Sciatic nerve (tissue), 2 donors: Measurements from ENCODE around the gene C6orf132. TPM values are rescaled to one million over a fixed set of nuclear protein-coding genes. Genes with fewer than 3 reads are reported as not detected.
"Not testable (repeated sequence)": the region's sequence is repeated elsewhere in the genome, so short reads cannot be mapped to it uniquely, and the experiment has no call there.

Experiments used
- ATAC-seq: fragments of 200-7000 bp; cut with Tn5 transposase; one replicate; pipeline ENCODE4 v1.9.1; 2020; ENCODE audit warnings: mild to moderate bottlenecking, moderate library complexity
- DNase-seq: peaks from one replicate; pipeline ENCODE4 v3.0.0-alpha.2; 2020; ENCODE audit warnings: low spot score
- intact Hi-C: fragments of 100-400 bp; cut with DNase I; formaldehyde crosslinking; loops from one replicate; pipeline ENCODE4 v1.14.2; 2022
- total RNA-seq: library from RNA; stranded (reverse); fragmentation: NEBNext Ultra II Directional; extraction: Animal tissue kit (Norgen Biotek cat#: 25700); gene quantifications from one replicate; pipeline ENCODE4 v1.2.1, GENCODE V29; 2021
- donor health status: DM: no; HTN: no; CAD: no.
- donor health status: DM: no; HTN: no; CAD: no.

C6orf132 gene
- 2.6 TPM for total RNA-seq

- intact Hi-C loops: no loop called here
- ATAC-seq (peak; percentile 59), DNase-seq (no peak)
Measured at GRCh38 chr6:42142118-42142835, at the start of gene C6orf132. Gene C6orf132, minus strand, starts transcription at chr6:42142620. Its CDS starts 176 bp downstream, at chr6:42142444.

GRCh38 chr6:42190554-42191183, 48.2 kb upstream of the C6orf132 start:
- DNase-seq (no peak), ATAC-seq (no peak)
- intact Hi-C loops: no loop called here

DNA sequence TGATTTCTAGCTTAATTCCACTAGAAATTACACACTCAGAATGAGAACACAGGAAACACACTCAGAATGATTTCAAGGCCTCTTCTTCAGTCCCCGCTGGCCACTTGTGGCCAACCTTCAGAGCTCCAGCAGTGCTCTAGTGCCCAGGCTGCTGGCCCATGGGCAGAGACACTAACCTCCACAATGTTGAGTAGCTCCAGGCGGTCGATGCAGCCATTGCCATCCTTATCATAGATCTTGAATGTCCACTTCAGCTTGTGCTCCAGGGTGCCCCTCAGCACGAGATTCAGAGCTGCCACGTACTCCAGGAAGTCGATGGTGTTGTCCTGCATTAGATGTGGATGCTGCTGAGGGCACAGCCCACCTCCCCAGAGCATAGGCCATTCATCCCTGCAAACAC, 46.0 kb upstream of the C6orf132 start:
- DNase-seq: no peak
- intact Hi-C loops: no loop called here
- ATAC-seq: no peak

DNA sequence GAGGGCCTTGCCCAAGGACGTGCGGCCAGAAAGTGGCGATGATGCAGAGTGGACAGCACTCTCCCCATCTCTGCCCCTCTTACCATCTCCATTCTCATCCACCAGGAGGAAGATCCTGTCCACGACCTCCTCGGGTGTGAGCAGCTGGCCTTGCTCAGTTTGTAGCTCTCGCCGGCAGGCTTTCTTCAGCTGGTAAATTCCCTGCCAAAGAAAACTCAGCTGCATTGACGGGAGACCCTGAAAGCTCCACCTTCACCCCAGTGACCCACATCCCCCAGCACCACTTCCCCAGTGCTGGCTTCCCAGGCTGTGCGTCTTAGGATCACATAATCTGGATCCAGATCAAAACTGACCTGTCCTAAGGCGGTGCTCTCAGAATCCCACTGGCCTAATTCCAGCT, 43.2 kb upstream of the C6orf132 start:
- ATAC-seq (no peak), DNase-seq (no peak)
- intact Hi-C loops: no loop called here

DNA sequence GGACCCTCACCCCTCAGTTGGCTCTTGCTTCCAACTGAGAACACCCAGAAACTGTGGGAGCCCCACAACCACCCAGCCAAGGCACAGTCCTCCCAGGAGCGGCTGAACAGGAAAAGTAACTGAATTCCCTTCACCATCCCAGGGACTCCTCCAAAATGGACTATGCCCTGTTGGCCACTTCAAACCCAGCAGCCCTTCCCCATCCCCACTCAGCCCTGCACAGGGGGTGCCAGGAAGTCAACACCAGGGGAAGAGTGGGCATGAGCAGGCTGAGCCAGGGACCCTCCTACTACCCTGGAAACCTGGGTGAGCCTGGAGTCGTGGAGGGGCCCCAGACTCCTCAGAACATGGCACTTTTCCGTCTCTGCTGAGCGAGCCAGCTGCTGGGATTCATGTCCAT, 42.1 kb upstream of the C6orf132 start:
- DNase-seq (no peak), ATAC-seq (no peak)
- intact Hi-C loops: no loop called here

DNA sequence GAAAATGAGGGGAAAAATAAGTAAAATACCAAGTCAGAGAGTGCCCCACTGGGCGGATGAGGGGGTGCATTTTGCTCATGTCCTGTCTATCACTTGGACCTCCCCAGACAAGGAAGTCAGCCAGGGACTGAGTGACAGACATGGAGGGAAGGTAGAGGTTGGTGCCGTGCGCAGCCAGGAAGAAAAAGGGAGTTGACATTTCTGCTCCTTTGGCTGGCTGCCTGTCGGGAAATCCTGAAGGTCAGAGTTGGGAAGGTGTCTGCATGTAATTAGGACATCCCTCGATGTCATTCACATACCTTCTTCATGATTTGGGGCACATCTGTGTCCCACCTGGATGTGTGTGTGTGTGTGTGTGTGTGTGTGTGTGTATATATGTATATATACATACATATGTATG, 39.7 kb upstream of the C6orf132 start:
- DNase-seq (no peak), ATAC-seq (no peak)
- intact Hi-C loops: no loop called here

DNA sequence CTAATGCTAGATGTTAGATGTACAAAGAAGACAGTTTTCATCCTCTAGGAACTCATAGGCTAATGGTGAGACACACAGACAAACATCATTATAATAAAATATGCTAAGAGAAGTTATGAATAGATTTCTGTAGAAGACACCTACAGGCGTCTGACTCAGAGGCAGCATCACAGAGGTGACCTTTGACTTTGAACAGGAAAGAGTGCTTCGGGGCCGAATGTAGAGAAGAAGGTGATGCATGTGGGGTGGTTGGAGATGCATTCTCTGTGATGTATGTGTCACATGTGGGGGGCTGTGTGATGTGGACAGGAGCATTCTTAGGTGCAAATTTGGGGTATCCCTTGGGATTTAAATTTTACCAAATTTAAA, 37.5 kb upstream of the C6orf132 start:
- ATAC-seq (no peak), DNase-seq (no peak)
- intact Hi-C loops: no loop called here

DNA sequence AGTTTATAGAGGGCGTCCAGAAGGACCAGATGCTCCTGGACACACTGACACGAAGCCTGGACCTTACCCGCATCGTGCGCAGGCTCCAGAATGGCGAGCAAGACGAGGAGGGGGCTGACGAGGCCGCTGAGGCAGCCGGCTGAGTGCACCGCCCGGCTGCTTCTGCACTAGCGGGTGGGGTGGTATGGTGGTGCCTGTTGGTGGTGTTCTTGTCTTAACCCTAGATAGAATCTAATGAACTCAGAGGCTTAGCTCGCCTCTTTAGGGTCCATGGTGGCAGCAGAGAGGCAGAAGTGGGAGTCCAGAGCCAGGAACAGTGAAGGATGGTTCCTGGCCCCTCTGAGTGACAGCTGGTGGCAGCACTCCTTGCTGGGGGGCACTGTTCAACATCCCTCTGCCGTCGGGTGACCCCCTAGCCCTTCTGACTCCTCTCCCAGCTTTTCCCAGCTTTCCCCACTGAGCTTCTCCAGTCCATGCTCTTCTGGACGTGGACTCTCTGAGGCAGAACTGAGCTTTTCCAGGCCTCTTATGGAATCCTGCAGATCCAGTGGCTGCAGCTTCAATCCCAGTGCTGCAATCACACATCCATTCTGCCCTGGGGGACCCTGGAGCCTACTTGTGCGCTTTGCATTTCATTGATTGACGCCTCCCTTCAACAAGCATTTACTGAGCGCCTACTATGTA, 37.0 kb upstream of the C6orf132 start:
- intact Hi-C loops: no loop called here
- ATAC-seq: no peak

GRCh38 chr6:42177514-42178364, 35.3 kb upstream of the C6orf132 start:
- intact Hi-C loops: no loop called here
- DNase-seq: no peak
- no peak for ATAC-seq

More for the DNA sequence above, 37.0 kb upstream of the C6orf132 start:
- DNase-seq: no peak

- intact Hi-C loops: no loop called here
- ATAC-seq (no peak), DNase-seq (no peak)
Measured at GRCh38 chr6:42176981-42177380, 34.6 kb upstream of the C6orf132 start.

DNA sequence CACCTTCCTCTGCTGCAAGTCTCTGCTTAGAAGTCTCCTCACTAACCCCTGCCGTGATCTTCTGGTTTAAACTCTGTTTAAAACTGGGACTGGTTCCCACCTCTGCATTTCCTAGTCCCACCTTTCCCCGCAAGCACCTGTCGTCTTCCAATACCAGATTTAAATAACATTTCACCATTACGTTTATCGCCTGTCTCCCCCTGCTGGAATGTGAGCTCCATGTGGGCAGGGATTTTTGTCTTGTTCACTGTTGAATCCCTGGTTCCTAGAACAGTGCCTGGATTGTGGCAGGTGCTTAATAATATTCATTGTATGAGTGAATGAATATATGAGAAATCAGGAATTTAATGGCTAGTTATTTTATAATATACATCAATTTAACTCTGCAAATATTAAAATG, 33.4 kb upstream of the C6orf132 start:
- ATAC-seq: no peak
- intact Hi-C loops: no loop called here
- DNase-seq: no peak

GRCh38 chr6:42173101-42173500, 30.7 kb upstream of the C6orf132 start, which contains the start of gene GUCA1A:
Gene GUCA1A, plus strand, starts transcription at chr6:42173364. Its CDS starts 250 bp downstream, at chr6:42173614.
- ATAC-seq (no peak), DNase-seq (no peak)
- intact Hi-C loops: no loop called here

- DNase-seq: no peak
- ATAC-seq: no peak
- intact Hi-C loops: no loop called here
Measured at GRCh38 chr6:42171813-42172581, 29.6 kb upstream of the C6orf132 start.

- intact Hi-C loops: loop anchor here (10.0 kb wide), 1 partner anchor 95 kb away; no protein-coding TSS in a partner anchor
- not testable (repeated sequence) for DNase-seq, ATAC-seq
Measured at GRCh38 chr6:42169780-42170179, 27.4 kb upstream of the C6orf132 start.

DNA sequence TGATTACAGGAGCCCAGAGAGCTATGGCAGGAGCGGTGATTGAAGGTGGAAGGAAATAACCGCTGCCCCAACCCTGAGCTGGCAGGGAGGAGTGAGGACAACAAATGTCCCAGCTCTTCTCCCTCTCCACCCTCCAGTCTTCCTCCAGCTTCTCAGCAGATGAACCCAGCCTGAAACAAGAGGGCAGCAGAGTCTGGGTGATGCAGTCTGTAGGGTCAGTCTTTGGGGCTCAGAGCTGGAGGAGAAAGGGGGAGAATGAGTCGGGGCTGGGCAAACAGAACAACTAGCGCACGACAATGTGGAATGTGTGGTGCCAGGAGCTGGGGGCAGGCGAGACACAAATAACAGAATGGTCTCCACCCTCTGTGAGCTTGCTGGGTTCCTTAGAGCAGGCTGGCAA, 26.2 kb upstream of the C6orf132 start:
- intact Hi-C loops: loop anchor here (10.0 kb wide), 1 partner anchor 94 kb away; no protein-coding TSS in a partner anchor
- ATAC-seq (no peak), DNase-seq (no peak)

- DNase-seq: peak; percentile 83
Measured at GRCh38 chr6:42166444-42167141, 24.2 kb upstream of the C6orf132 start.

DNA sequence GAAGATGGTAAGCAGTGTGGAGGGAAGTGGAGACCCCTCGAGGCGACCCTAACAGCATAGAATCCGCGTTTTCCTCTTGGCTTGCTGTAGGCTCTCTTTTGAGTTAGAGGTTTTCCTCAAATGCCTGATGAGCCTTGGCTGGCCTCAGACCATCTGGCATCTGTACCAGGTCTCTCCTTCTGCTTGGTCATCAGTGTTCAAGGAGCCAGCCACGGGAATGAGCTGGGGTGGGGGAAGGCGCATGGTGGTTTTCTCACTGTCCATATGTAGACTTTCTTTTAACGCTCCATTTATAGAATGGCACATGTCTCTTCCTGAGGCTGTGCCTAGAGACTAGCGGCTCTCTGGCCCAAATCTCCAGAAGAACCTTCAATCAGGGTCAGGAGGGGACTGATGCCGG, 22.6 kb upstream of the C6orf132 start:
- ATAC-seq: no peak
- intact Hi-C loops: loop anchor here (10.0 kb wide), 1 partner anchor 90 kb away; no protein-coding TSS in a partner anchor
- no peak for DNase-seq

More at GRCh38 chr6:42166444-42167141, 24.2 kb upstream of the C6orf132 start:
- intact Hi-C loops: loop anchor here (10.0 kb wide), 1 partner anchor 92 kb away; no protein-coding TSS in a partner anchor
- peak; percentile 78 for ATAC-seq

- ATAC-seq: no peak
- DNase-seq: no peak
- intact Hi-C loops: loop anchor here (10.0 kb wide), 1 partner anchor 89 kb away; no protein-coding TSS in a partner anchor
Measured at GRCh38 chr6:42163981-42164380, 21.6 kb upstream of the C6orf132 start.
